Esophagus muscularis mucosa (tissue), 4 donors: ENCODE measurements around the gene FABP6. TPM values are rescaled to one million over a fixed set of nuclear protein-coding genes. Genes with fewer than 3 reads are reported as not detected.

ENCODE experiments used
- DNase-seq: peaks from one replicate; pipeline ENCODE4 v3.0.0-alpha.2; 2017; ENCODE audit errors: extremely low spot score
- H3K27ac ChIP-seq, 4 donors: fragments of 200-600 bp; sonication (generic); replicated peaks in 1 of 4; 1 replicate in 3 of 4; 2 replicates in 1 of 4; pipeline ENCODE4 v1.5.1; 2016 to 2019; ENCODE audit warnings: mild to moderate bottlenecking in 1 of 4
- H3K27me3 ChIP-seq, 4 donors: fragments of 200-600 bp; sonication (generic); one replicate each; pipeline versions ENCODE4 v1.5.1 to v1.6.0; 2016 to 2019
- H3K36me3 ChIP-seq, 4 donors: fragments of 200-600 bp; sonication (generic); one replicate each; pipeline ENCODE4 v1.5.1; 2016 to 2019
- H3K4me1 ChIP-seq, 4 donors: fragments of 200-600 bp; sonication (generic); one replicate each; pipeline ENCODE4 v1.5.1; 2016 to 2019
- H3K4me3 ChIP-seq, 4 donors: fragments of 200-600 bp; sonication (generic); 1 replicate in 2 of 4; 2 replicates in 2 of 4; pipeline ENCODE4 v1.5.1; 2016 to 2019; ENCODE audit warnings: mild to moderate bottlenecking in 4 of 4, moderate library complexity in 1 of 4
- H3K9me3 ChIP-seq, 4 donors: fragments of 200-600 bp; sonication (generic); 1 replicate in 3 of 4; 2 replicates in 1 of 4; pipeline ENCODE4 v1.5.1; 2016 to 2019
- CTCF ChIP-seq, 3 experiments: fragments of 200-600 bp in 2 of 3; fragments of 450-650 bp in 1 of 3; sonication (generic) in 2 of 3; IDR thresholded peaks; one replicate each; pipeline ENCODE4 v1.5.1; 2017 to 2019; ENCODE audit warnings: antibody characterized with exemption in 3 of 3, mild to moderate bottlenecking in 2 of 3, moderate library complexity in 1 of 3
- EP300 ChIP-seq: sonication (generic); formaldehyde crosslinking; IDR thresholded peaks from one replicate; pipeline ENCODE4 v1.6.1; 2017; ENCODE audit warnings: antibody characterized with exemption
- POLR2A ChIP-seq: fragments of 450-650 bp; IDR thresholded peaks from one replicate; pipeline ENCODE4 v1.6.1; 2017; ENCODE audit warnings: antibody characterized with exemption, moderate library complexity, mild to moderate bottlenecking, low read depth
- POLR2AphosphoS5 ChIP-seq, 2 donors: sonication (generic); formaldehyde crosslinking; IDR thresholded peaks; one replicate each; pipeline ENCODE4 v1.6.1; 2017; ENCODE audit warnings: antibody characterized with exemption in 2 of 2
- WGBS: methylation state at CpG from one replicate; pipeline ENCODE4 v1.1.5; 2018; 5-methylcytosine and 5-hydroxymethylcytosine counted together
- intact Hi-C: fragments of 100-400 bp; cut with DNase I; formaldehyde crosslinking; loops from one replicate; pipeline ENCODE4 v1.15.1; 2023
- total RNA-seq, 4 donors: library from RNA; depleted of rRNA; stranded (reverse); fragments of >200 nt; gene quantifications; one replicate each; pipeline versions ENCODE4 v1.1.0 to v1.2.1, GENCODE V29; 2016

Gene FABP6
- total RNA-seq, 4 donors from 2014 or later, result not detected

- Histone ChIP-seq H3K4me1 (peaks cover 27 to 39% (median 31%) of the 10 kb centered on the region in 4 donors), H3K27me3 (no peaks in the 10 kb centered on the region), H3K9me3 (no peaks in the 10 kb centered on the region), H3K4me3 (no peak overlapping the region), H3K27ac (peak overlapping the region in 1 of 4 donors; percentile 16), H3K36me3 (peaks cover 0 to 5% (median 0%) of the 10 kb centered on the region in 4 donors)
- TF ChIP-seq POLR2A (no peak), CTCF (IDR thresholded peaks at IDR 0.05) (no peak), EP300 (no peak), POLR2AphosphoS5 (IDR thresholded peaks at IDR 0.05) (no peak)
- DNase-seq, result no peak
- WGBS, result 63% methylated on average over 8 of the region's 8 CpGs
- intact Hi-C loops, result no loop called here
These were observed 42.1 kb downstream of the FABP6 start for GRCh38 chr5:160271396-160271795.

- Histone ChIP-seq H3K27ac (peak overlapping the region in 1 of 4 donors; percentile 16), H3K4me3 (no peak overlapping the region), H3K27me3 (no peaks in the 10 kb centered on the region), H3K36me3 (peaks cover 0 to 10% (median under 1%) of the 10 kb centered on the region in 4 donors), H3K4me1 (peaks cover 27 to 39% (median 31%) of the 10 kb centered on the region in 4 donors), H3K9me3 (no peaks in the 10 kb centered on the region)
- intact Hi-C loops, result no loop called here
- DNase-seq, result no peak
- WGBS, result 60% methylated on average over 5 of the region's 6 CpGs
- TF ChIP-seq POLR2AphosphoS5 (IDR thresholded peaks at IDR 0.05) (no peak), CTCF (IDR thresholded peaks at IDR 0.05) (no peak), POLR2A (no peak), EP300 (no peak)
These were observed 42.5 kb downstream of the FABP6 start for GRCh38 chr5:160271836-160272235.

GRCh38 chr5:160272264-160272663 is 43.0 kb downstream of the FABP6 start:
- 74% methylated on average over 3 of the region's 3 CpGs for WGBS

GRCh38 chr5:160272889-160273288 is 43.6 kb downstream of the FABP6 start:
- TF ChIP-seq POLR2A (no peak), POLR2AphosphoS5 (IDR thresholded peaks at IDR 0.05) (no peak), CTCF (IDR thresholded peaks at IDR 0.05) (no peak), EP300 (no peak)
- Histone ChIP-seq H3K36me3 (peaks cover 0 to 16% (median 2%) of the 10 kb centered on the region in 4 donors), H3K27me3 (no peaks in the 10 kb centered on the region), H3K4me1 (peaks cover 27 to 39% (median 31%) of the 10 kb centered on the region in 4 donors), H3K27ac (no peak overlapping the region), H3K9me3 (no peaks in the 10 kb centered on the region), H3K4me3 (no peak overlapping the region)
- no peak for DNase-seq
- intact Hi-C loops, result no loop called here
- 49% methylated on average over 2 of the region's 2 CpGs for WGBS

More at GRCh38 chr5:160272264-160272663, 43.0 kb downstream of the FABP6 start:
- no peak overlapping the region for H3K27ac ChIP-seq
- H3K4me3 ChIP-seq, result no peak overlapping the region
- DNase-seq, result no peak
- peaks cover 0 to 14% (median 2%) of the 10 kb centered on the region in 4 donors for H3K36me3 ChIP-seq
- no peak for TF ChIP-seq CTCF (IDR thresholded peaks at IDR 0.05)
- no peak for TF ChIP-seq POLR2AphosphoS5 (IDR thresholded peaks at IDR 0.05)
- TF ChIP-seq EP300, result no peak
- TF ChIP-seq POLR2A, result no peak
- H3K9me3 ChIP-seq, result no peaks in the 10 kb centered on the region
- peaks cover 27 to 39% (median 31%) of the 10 kb centered on the region in 4 donors for H3K4me1 ChIP-seq
- intact Hi-C loops, result no loop called here
- no peaks in the 10 kb centered on the region for H3K27me3 ChIP-seq

GRCh38 chr5:160274483-160274931 is 45.2 kb downstream of the FABP6 start:
- WGBS, result 75% methylated on average over 5 of the region's 5 CpGs
- intact Hi-C loops, result no loop called here
- Histone ChIP-seq H3K27me3 (no peaks in the 10 kb centered on the region), H3K9me3 (no peaks in the 10 kb centered on the region), H3K36me3 (peaks cover 0 to 25% (median 2%) of the 10 kb centered on the region in 4 donors), H3K4me1 (peaks cover 12 to 25% (median 18%) of the 10 kb centered on the region in 4 donors), H3K27ac (no peak overlapping the region), H3K4me3 (no peak overlapping the region)
- DNase-seq, result no peak
- no peak for TF ChIP-seq EP300
- TF ChIP-seq POLR2AphosphoS5 (IDR thresholded peaks at IDR 0.05), result no peak
- TF ChIP-seq CTCF (IDR thresholded peaks at IDR 0.05), result no peak
- TF ChIP-seq POLR2A, result no peak
